Trophoblast cell (in vitro differentiated cells and primary cell): ENCODE results near the gene LRP5. TPM values are rescaled to one million over a fixed set of nuclear protein-coding genes. Genes with fewer than 3 reads are reported as not detected.

ENCODE experiments used
- DNase-seq, 2 donors: peaks; one replicate each; pipeline ENCODE4 v3.0.0-alpha.2; 2016
- H2AFZ ChIP-seq: 2 replicates; pipeline ENCODE4 v1.6.1; 2013; ENCODE audit warnings: low read length, moderate library complexity, mild to moderate bottlenecking; ENCODE audit not compliant: insufficient read depth, poor library complexity
- H2AK5ac ChIP-seq: 2 replicates; pipeline ENCODE4 v1.6.1; 2013; ENCODE audit warnings: mild to moderate bottlenecking, low read length
- H2BK120ac ChIP-seq: 2 replicates; pipeline ENCODE4 v1.6.1; 2013; ENCODE audit warnings: low read length, mild to moderate bottlenecking, moderate library complexity; ENCODE audit not compliant: insufficient read depth, poor library complexity
- H2BK12ac ChIP-seq: 2 replicates; pipeline ENCODE4 v1.6.1; 2013; ENCODE audit warnings: mild to moderate bottlenecking, low read length, moderate library complexity
- H2BK5ac ChIP-seq: 2 replicates; pipeline ENCODE4 v1.6.1; 2013; ENCODE audit warnings: low read length, low read depth, moderate library complexity, mild to moderate bottlenecking; ENCODE audit not compliant: poor library complexity
- H3K14ac ChIP-seq: 2 replicates; pipeline ENCODE4 v1.6.1; 2013; ENCODE audit warnings: mild to moderate bottlenecking, low read length
- H3K18ac ChIP-seq: 2 replicates; pipeline ENCODE4 v1.6.1; 2013; ENCODE audit warnings: mild to moderate bottlenecking, low read length
- H3K23ac ChIP-seq: 2 replicates; pipeline ENCODE4 v1.6.1; 2013; ENCODE audit warnings: low read length
- H3K27ac ChIP-seq: 2 replicates; pipeline ENCODE4 v1.5.1; 2013; ENCODE audit warnings: low read depth, mild to moderate bottlenecking, inconsistent platforms, low read length, moderate library complexity
- H3K27me3 ChIP-seq: 2 replicates; pipeline ENCODE4 v1.6.1; 2013; ENCODE audit warnings: inconsistent platforms, mild to moderate bottlenecking, low read length, moderate library complexity; ENCODE audit not compliant: insufficient read depth
- H3K36me3 ChIP-seq, 2 experiments: 1 replicate in 1 of 2; 2 replicates in 1 of 2; pipeline ENCODE4 v1.6.1; 2013; ENCODE audit warnings: low read length in 2 of 2, mild to moderate bottlenecking in 2 of 2, moderate library complexity in 1 of 2; ENCODE audit not compliant: insufficient read depth in 2 of 2, control insufficient read depth in 1 of 2
- H3K4ac ChIP-seq: 2 replicates; pipeline ENCODE4 v1.6.1; 2013; ENCODE audit warnings: low read depth, mild to moderate bottlenecking, low read length, moderate library complexity
- H3K4me1 ChIP-seq, 2 experiments: 1 replicate in 1 of 2; 2 replicates in 1 of 2; pipeline ENCODE4 v1.6.1; 2013; ENCODE audit warnings: low read length in 2 of 2, mild to moderate bottlenecking in 2 of 2, moderate library complexity in 1 of 2; ENCODE audit not compliant: insufficient read depth in 2 of 2, control insufficient read depth in 1 of 2
- H3K4me2 ChIP-seq: 2 replicates; pipeline ENCODE4 v1.6.1; 2013; ENCODE audit warnings: inconsistent platforms, mild to moderate bottlenecking, low read length, moderate library complexity
- H3K4me3 ChIP-seq: 2 replicates; pipeline ENCODE4 v1.5.1; 2013; ENCODE audit warnings: mild to moderate bottlenecking, low read depth, low read length, inconsistent platforms
- H3K79me1 ChIP-seq: one replicate; pipeline ENCODE4 v1.6.1; 2013; ENCODE audit warnings: low read length
- H3K79me2 ChIP-seq: 2 replicates; pipeline ENCODE4 v1.6.1; 2013; ENCODE audit warnings: low read length, mild to moderate bottlenecking; ENCODE audit not compliant: control insufficient read depth, insufficient read depth, poor library complexity
- H3K9ac ChIP-seq: 2 replicates; pipeline ENCODE4 v1.6.1; 2013; ENCODE audit warnings: mild to moderate bottlenecking, low read length
- H3K9me3 ChIP-seq: 2 replicates; pipeline ENCODE4 v1.6.1; 2013; ENCODE audit warnings: low read depth, mild to moderate bottlenecking, control low read depth, inconsistent platforms, low read length; ENCODE audit not compliant: insufficient read depth
- H4K12ac ChIP-seq: 2 replicates; pipeline ENCODE4 v1.6.1; 2013; ENCODE audit warnings: low read depth, mild to moderate bottlenecking, low read length, moderate library complexity
- H4K8ac ChIP-seq: 2 replicates; pipeline ENCODE4 v1.6.1; 2013; ENCODE audit warnings: low read depth, mild to moderate bottlenecking, low read length, moderate library complexity
- H4K91ac ChIP-seq: one replicate; pipeline ENCODE4 v1.6.1; 2013; ENCODE audit warnings: low read depth, mild to moderate bottlenecking, low read length, moderate library complexity
- WGBS: extraction: QIAGEN DNeasy Blood & Tissue Kit; methylation state at CpG from one replicate; pipeline ENCODE4 v1.1.7; 2013; ENCODE audit warnings: missing lambda C conversion rate; ENCODE audit not compliant: insufficient read length, insufficient coverage; ENCODE audit errors: extremely low coverage; 5-methylcytosine and 5-hydroxymethylcytosine counted together
- polyA plus RNA-seq: library from polyadenylated mRNA; stranded (reverse); fragments of 200-250 nt; gene quantifications from 2 replicates; pipeline ENCODE4 v1.2.3, GENCODE V29; 2013

Gene LRP5
- polyA plus RNA-seq, result 16.1 and 17.7 TPM in 2 replicates

GRCh38 chr11:68312117-68312779 is at the start of gene LRP5:
LRP5 (plus strand) TSS chr11:68312591; CDS start chr11:68312715, 124 bp downstream.
- Histone ChIP-seq H2AFZ (peak within 1 kb of the TSS; percentile 64), H3K79me2 (peaks cover 8% of the 10 kb centered on the region), H3K9me3 (no peaks in the 10 kb centered on the region), H2AK5ac (peak within 1 kb of the TSS; percentile 82), H3K23ac (no peak within 1 kb of the TSS), H3K18ac (peak within 1 kb of the TSS; percentile 61), H4K91ac (peak within 1 kb of the TSS; percentile 45), H4K12ac (peak within 1 kb of the TSS; percentile 79), H3K9ac (peak within 1 kb of the TSS; percentile 80), H2BK12ac (no peak within 1 kb of the TSS), H3K27me3 (no peaks in the 10 kb centered on the region), H3K27ac (no peak within 1 kb of the TSS), H3K4me3 (peak within 1 kb of the TSS; percentile 81), H3K4me2 (peak within 1 kb of the TSS; percentile 100), H3K4ac (peak within 1 kb of the TSS; percentile 87), H2BK5ac (no peak within 1 kb of the TSS), H3K79me1 (peaks cover 5% of the 10 kb centered on the region), H3K36me3 (no peaks in the 10 kb centered on the region), H3K4me1 (peaks cover 21 to 25% of the 10 kb centered on the region in 2 experiments), H3K14ac (peak within 1 kb of the TSS; percentile 90), H2BK120ac (peak within 1 kb of the TSS; percentile 33), H4K8ac (peak within 1 kb of the TSS; percentile 79)
- no CpG with 5 or more reads among the region's 85 CpGs for WGBS
- peak in 1 of 2 donors; percentile 39 for DNase-seq

DNA sequence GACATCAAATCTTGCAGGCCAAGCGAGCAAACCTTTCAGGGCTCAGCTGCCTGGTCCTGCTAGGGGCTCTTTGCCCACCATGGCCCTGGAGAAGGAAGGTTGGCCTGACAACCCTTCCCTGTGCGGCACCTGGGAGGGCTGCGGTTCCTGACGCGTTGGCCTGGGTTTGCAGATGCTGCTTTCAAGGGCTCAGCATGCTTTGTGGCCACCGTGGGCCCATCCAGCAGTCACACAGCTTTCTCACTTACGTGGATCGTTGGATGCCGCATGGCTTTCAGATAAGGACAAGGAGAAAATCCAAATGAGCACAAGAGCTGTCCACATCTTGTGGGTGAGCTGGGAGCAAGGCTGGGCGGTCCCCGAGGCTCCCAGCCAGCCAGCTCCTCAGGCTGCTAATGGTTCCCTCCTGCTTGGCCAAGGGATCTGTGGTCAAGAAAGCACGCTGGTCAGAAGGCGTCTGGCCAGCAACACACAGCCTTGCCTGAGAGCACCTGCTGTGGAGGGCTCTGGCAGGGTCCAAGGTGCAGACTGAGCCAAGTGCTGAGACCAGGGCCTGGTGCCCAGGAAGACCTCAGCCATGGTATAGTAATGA is 48.9 kb upstream of the LRP5 start:
- peaks cover 50 to 65% of the 10 kb centered on the region in 2 experiments for H3K36me3 ChIP-seq
- no peak overlapping the region for H4K12ac ChIP-seq
- H3K4me2 ChIP-seq, result no peak overlapping the region
- H3K27ac ChIP-seq, result no peak overlapping the region
- no peak overlapping the region for H3K4me3 ChIP-seq
- peaks cover 2% of the 10 kb centered on the region for H3K9me3 ChIP-seq
- H3K18ac ChIP-seq, result no peak overlapping the region
- no peak overlapping the region for H3K23ac ChIP-seq
- no peaks in the 10 kb centered on the region for H3K27me3 ChIP-seq
- no peak overlapping the region for H2BK12ac ChIP-seq
- H4K91ac ChIP-seq, result no peak overlapping the region
- no peak overlapping the region for H2BK120ac ChIP-seq
- no peak overlapping the region for H3K14ac ChIP-seq
- H2AFZ ChIP-seq, result no peak overlapping the region
- no peak overlapping the region for H3K9ac ChIP-seq
- no peak for DNase-seq
- WGBS, result no CpG with 5 or more reads among the region's 13 CpGs
- H3K4me1 ChIP-seq, result no peaks in the 10 kb centered on the region
- no peak overlapping the region for H3K4ac ChIP-seq
- no peaks in the 10 kb centered on the region for H3K79me2 ChIP-seq
- no peak overlapping the region for H2AK5ac ChIP-seq
- no peaks in the 10 kb centered on the region for H3K79me1 ChIP-seq
- H2BK5ac ChIP-seq, result no peak overlapping the region
- no peak overlapping the region for H4K8ac ChIP-seq

DNA sequence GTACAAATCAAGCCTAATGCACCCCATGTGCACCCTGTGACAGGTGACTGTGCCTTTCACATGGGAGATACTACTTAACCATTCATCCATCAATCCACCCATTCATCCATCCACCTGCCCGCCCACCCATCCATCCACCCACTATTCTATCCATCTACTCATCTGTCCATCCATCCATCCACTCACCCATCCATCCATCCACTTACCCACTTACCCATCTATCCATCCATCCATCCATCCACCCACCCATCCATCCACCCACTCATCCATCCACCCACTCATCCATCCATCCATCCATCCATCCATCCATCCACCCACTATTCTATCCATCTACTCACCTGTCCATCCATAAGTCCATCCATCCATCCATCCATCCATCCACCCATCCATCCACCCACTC is 48.1 kb upstream of the LRP5 start:
- DNase-seq, result no peak
- no peaks in the 10 kb centered on the region for H3K79me1 ChIP-seq
- H3K14ac ChIP-seq, result no peak overlapping the region
- peaks cover 50 to 65% of the 10 kb centered on the region in 2 experiments for H3K36me3 ChIP-seq
- peaks cover 0 to under 1% of the 10 kb centered on the region in 2 experiments for H3K4me1 ChIP-seq
- H4K12ac ChIP-seq, result no peak overlapping the region
- H4K8ac ChIP-seq, result no peak overlapping the region
- H2AFZ ChIP-seq, result no peak overlapping the region
- WGBS, result no CpG with 5 or more reads among the region's 1 CpG
- peaks cover 2% of the 10 kb centered on the region for H3K9me3 ChIP-seq
- H4K91ac ChIP-seq, result no peak overlapping the region
- H3K27ac ChIP-seq, result no peak overlapping the region
- no peak overlapping the region for H2BK5ac ChIP-seq
- H3K18ac ChIP-seq, result no peak overlapping the region
- no peak overlapping the region for H3K4me3 ChIP-seq
- no peak overlapping the region for H3K4me2 ChIP-seq
- no peaks in the 10 kb centered on the region for H3K27me3 ChIP-seq
- H3K23ac ChIP-seq, result no peak overlapping the region
- H3K9ac ChIP-seq, result no peak overlapping the region
- no peak overlapping the region for H2BK12ac ChIP-seq
- H3K4ac ChIP-seq, result no peak overlapping the region
- H2BK120ac ChIP-seq, result no peak overlapping the region
- H3K79me2 ChIP-seq, result no peaks in the 10 kb centered on the region
- no peak overlapping the region for H2AK5ac ChIP-seq

DNA sequence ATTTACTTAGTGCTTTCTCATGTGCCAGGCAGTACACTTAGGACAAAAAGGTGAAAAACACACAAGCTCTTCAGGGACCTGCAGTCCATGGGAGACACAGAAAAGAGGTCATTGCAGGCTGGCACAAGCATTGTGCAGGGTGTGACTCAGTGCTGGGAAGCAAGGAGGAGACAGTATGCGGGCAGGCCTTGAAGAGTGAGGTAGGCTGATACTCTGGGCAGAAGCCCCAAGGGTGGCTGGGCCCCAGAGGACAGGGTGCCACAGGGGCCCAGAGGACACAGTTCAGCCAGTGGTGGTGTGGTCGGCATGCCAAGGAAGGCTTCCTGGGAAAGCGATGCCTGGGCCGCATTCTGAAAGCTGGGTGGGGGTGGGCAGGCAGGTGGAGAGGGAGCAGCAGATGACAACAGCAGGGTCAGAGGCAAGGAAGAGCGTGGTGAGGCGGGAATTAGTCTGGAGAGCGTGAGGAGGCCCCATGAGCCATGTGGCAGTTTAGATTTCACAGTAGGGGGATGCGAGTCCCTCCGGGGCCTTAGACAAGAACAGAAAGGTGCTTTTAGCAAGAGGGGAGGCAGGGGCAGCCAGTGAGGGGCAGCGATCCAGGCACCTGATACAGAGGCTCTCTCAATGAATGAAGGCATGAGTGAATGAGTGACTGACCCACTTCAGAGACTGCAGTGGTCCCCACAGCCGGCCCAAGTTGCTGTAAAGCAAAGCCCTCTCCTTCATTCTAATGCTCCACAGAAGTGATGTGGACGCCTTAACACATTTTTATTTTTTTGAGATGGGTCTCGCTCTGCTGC is 47.5 kb upstream of the LRP5 start:
- Histone ChIP-seq H3K27ac (no peak overlapping the region), H4K91ac (no peak overlapping the region), H3K23ac (no peak overlapping the region), H2AK5ac (no peak overlapping the region), H3K9ac (no peak overlapping the region), H2BK12ac (no peak overlapping the region), H3K4me2 (no peak overlapping the region), H3K4me1 (peaks cover 0 to 4% of the 10 kb centered on the region in 2 experiments), H3K79me1 (no peaks in the 10 kb centered on the region), H3K79me2 (no peaks in the 10 kb centered on the region), H3K4ac (no peak overlapping the region), H4K8ac (no peak overlapping the region), H3K36me3 (peaks cover 50 to 68% of the 10 kb centered on the region in 2 experiments), H3K27me3 (no peaks in the 10 kb centered on the region), H2AFZ (no peak overlapping the region), H3K14ac (no peak overlapping the region), H3K18ac (no peak overlapping the region), H4K12ac (no peak overlapping the region), H2BK5ac (no peak overlapping the region), H2BK120ac (no peak overlapping the region), H3K4me3 (no peak overlapping the region), H3K9me3 (peaks cover 2% of the 10 kb centered on the region)
- no peak for DNase-seq
- WGBS, result no CpG with 5 or more reads among the region's 13 CpGs
